Heart left ventricle (tissue), 13 donors: Measurements from ENCODE around the gene ANKRD44.

Experiments
- POLR2A ChIP-seq, 2 donors: fragments of 450-650 bp; IDR thresholded peaks; one replicate each; pipeline ENCODE4 v1.6.1; 2017; ENCODE audit warnings: antibody characterized with exemption in 2 of 2, mild to moderate bottlenecking in 2 of 2, moderate library complexity in 2 of 2
- TF ChIP-seq, protein P1 (sequence below), 12 donors: fragments of 200-600 bp; sonication (generic) in 4 of 12; IDR thresholded peaks; one replicate each; pipeline versions ENCODE4 v1.5.0 to v1.8.0; 2018 to 2022; ENCODE audit warnings: antibody characterized with exemption in 12 of 12, mild to moderate bottlenecking in 5 of 12
- donor health status: ischemic (EF 13 %, LVEDD 7.1; RV severe dilation, severe dysfunction).
- donor health status: DM: no; HTN: yes; CAD: no.
- donor health status: DM: no; HTN: no; CAD: no.
- donor health status: ischemic (EF 25% LVEDD 6.9; RV normal size, moderate dysfunction).
- donor health status: ischemic (EF 25% LVEDD 5.7; RV mildly dilated, moderate dysfunction).
- donor health status: ischemic (EF 35%, LVEDD 5.7; RV mildly dilated, moderate dysfunction).
- donor health status: nonischemic (EF 11% LVEDD 7.7; RV severe dilation, severe dysfunction).
- donor health status: DM: yes; HTN: yes; CAD: no.
- donor health status: PGD.
- donor health status: ischemic (EF 29% LVEDD 5.4; RV normal size, mild dysfunction).
- donor health status: nonischemic (EF 23%, LVEDD 6.1; RV moderate dilation, normal function).

DNA sequence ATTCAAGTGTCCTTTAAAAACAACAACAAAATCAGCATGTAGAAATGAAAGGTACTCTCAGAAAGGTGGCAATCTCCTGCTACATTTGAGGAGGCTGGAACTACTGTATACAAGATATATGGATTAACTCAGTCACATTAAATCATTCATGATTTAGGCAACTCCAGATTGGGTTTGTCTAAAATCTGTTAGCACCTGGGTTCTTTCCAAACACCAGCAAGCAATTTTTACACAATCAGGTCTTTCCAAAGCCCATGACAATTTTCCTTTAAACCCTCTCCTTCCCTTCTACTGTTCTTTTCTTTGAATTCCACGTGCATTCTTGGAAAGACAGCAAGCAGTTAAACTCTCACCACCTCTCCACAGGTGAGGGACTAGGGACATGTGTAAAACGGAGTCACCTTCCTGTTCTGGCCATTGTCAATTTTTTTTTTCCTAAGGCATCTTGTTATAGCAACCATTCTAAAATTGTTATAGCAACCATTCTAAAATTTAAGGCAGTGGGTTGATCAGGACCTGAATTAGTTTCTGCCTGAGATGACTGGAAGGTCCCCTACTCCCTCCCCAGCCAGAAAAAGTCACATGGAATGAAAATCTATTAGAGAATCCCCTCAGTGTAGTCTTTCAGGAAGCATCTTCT is 113.9 kb downstream of the ANKRD44 start:
- no peak for TF ChIP-seq POLR2A (IDR thresholded peaks at IDR 0.05)
- TF ChIP-seq, protein P1, sequence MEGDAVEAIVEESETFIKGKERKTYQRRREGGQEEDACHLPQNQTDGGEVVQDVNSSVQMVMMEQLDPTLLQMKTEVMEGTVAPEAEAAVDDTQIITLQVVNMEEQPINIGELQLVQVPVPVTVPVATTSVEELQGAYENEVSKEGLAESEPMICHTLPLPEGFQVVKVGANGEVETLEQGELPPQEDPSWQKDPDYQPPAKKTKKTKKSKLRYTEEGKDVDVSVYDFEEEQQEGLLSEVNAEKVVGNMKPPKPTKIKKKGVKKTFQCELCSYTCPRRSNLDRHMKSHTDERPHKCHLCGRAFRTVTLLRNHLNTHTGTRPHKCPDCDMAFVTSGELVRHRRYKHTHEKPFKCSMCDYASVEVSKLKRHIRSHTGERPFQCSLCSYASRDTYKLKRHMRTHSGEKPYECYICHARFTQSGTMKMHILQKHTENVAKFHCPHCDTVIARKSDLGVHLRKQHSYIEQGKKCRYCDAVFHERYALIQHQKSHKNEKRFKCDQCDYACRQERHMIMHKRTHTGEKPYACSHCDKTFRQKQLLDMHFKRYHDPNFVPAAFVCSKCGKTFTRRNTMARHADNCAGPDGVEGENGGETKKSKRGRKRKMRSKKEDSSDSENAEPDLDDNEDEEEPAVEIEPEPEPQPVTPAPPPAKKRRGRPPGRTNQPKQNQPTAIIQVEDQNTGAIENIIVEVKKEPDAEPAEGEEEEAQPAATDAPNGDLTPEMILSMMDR (IDR thresholded peaks at IDR 0.05), result no peak
